Loucy (cell line): ENCODE measurements around the gene ANKDD1B.

Experiments used
- H2AFZ ChIP-seq: fragments of 200-600 bp; sonication (generic); 2 replicates; pipeline ENCODE4 v1.6.0; 2016; ENCODE audit warnings: antibody characterized with exemption, mild to moderate bottlenecking, low read length, moderate library complexity
- H3F3A ChIP-seq: fragments of 200-600 bp; 2 replicates; pipeline ENCODE4 v1.6.0; 2016; ENCODE audit warnings: antibody characterized with exemption, low read depth, mild to moderate bottlenecking
- H3K27me3 ChIP-seq: fragments of 200-600 bp; sonication (generic); 2 replicates; pipeline ENCODE4 v1.6.1; 2014; ENCODE audit warnings: low read length, mild to moderate bottlenecking; ENCODE audit not compliant: insufficient read depth, poor library complexity, severe bottlenecking
- H3K36me3 ChIP-seq: fragments of 200-600 bp; sonication (generic); 2 replicates; pipeline ENCODE4 v1.6.1; 2016; ENCODE audit warnings: low read length; ENCODE audit not compliant: insufficient read depth
- H3K4me1 ChIP-seq: fragments of 200-600 bp; sonication (generic); 2 replicates; pipeline ENCODE4 v1.5.1; 2014; ENCODE audit warnings: low read length, mild to moderate bottlenecking; ENCODE audit not compliant: insufficient read depth, poor library complexity, severe bottlenecking
- H3K4me2 ChIP-seq: fragments of 200-600 bp; sonication (generic); 2 replicates; pipeline ENCODE4 v1.6.0; 2014; ENCODE audit warnings: antibody characterized with exemption, low read length, low read depth, mild to moderate bottlenecking; ENCODE audit not compliant: poor library complexity, severe bottlenecking
- H3K4me3 ChIP-seq: fragments of 200-600 bp; sonication (generic); 2 replicates; pipeline ENCODE4 v1.5.1; 2014; ENCODE audit warnings: low read length, mild to moderate bottlenecking, mixed read lengths; ENCODE audit not compliant: poor library complexity, severe bottlenecking
- H3K79me2 ChIP-seq: fragments of 200-600 bp; sonication (generic); 2 replicates; pipeline ENCODE4 v1.6.1; 2014; ENCODE audit warnings: low read length; ENCODE audit not compliant: insufficient read depth
- H3K9ac ChIP-seq: fragments of 200-600 bp; sonication (generic); 2 replicates; pipeline ENCODE4 v1.6.0; 2014; ENCODE audit warnings: mild to moderate bottlenecking, low read depth, low read length, moderate library complexity; ENCODE audit not compliant: poor library complexity, severe bottlenecking
- H3K9me2 ChIP-seq: fragments of 200-600 bp; sonication (generic); replicated peaks from 2 replicates; pipeline ENCODE4 v1.6.1; 2016; ENCODE audit warnings: low read depth, low read length, mixed read lengths
- H3K9me3 ChIP-seq: fragments of 200-600 bp; sonication (generic); 2 replicates; pipeline ENCODE4 v1.6.1; 2014; ENCODE audit warnings: mild to moderate bottlenecking, antibody characterized with exemption, low read length, low read depth; ENCODE audit not compliant: insufficient read depth
- H4K20me1 ChIP-seq: fragments of 200-600 bp; sonication (generic); 2 replicates; pipeline ENCODE4 v1.6.0; 2014; ENCODE audit warnings: antibody characterized with exemption, low read length, mild to moderate bottlenecking; ENCODE audit not compliant: insufficient read depth, poor library complexity, severe bottlenecking
- CTCF ChIP-seq: fragments of 200-600 bp; sonication (generic); conservative IDR thresholded peaks from 2 replicates; pipeline ENCODE4 v1.5.1; 2014; ENCODE audit warnings: mild to moderate bottlenecking, antibody characterized with exemption, low read length
- EZH2phosphoT487 ChIP-seq: fragments of 200-600 bp; IDR thresholded peaks from 2 replicates; pipeline ENCODE4 v1.6.1; 2018; ENCODE audit warnings: antibody characterized with exemption, mild to moderate bottlenecking, moderate library complexity, borderline replicate concordance

The ANKDD1B gene

DNA sequence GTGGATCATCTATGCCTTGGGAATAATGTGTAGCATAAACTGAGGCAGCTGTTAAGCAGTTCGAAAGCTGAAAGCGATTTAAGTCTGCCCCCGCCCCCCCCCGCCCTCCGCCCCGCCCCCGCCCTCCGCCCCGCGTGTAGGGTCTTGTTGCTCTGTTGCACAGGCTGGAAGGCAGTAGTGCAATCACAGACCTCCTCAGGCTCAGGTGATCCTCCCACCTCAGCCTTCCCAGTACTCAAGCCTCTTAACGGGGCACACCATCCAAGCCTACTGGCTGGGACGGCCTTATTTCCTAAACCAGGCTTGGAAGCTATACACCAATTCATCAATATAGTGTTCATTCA, 945 bp downstream of the ANKDD1B start:
- Histone ChIP-seq H3K79me2 (no peaks in the 10 kb centered on the region), H3K36me3 (no peaks in the 10 kb centered on the region), H3K4me3 (no peak overlapping the region), H3K4me2 (no peak overlapping the region), H2AFZ (no peak overlapping the region), H3K27me3 (no peaks in the 10 kb centered on the region), H3K9me2 (no peaks in the 10 kb centered on the region), H3F3A (no peaks in the 10 kb centered on the region), H4K20me1 (no peaks in the 10 kb centered on the region), H3K4me1 (no peaks in the 10 kb centered on the region), H3K9ac (no peak overlapping the region), H3K9me3 (no peaks in the 10 kb centered on the region)
- TF ChIP-seq EZH2phosphoT487: no peak
- TF ChIP-seq CTCF: no peak

DNA sequence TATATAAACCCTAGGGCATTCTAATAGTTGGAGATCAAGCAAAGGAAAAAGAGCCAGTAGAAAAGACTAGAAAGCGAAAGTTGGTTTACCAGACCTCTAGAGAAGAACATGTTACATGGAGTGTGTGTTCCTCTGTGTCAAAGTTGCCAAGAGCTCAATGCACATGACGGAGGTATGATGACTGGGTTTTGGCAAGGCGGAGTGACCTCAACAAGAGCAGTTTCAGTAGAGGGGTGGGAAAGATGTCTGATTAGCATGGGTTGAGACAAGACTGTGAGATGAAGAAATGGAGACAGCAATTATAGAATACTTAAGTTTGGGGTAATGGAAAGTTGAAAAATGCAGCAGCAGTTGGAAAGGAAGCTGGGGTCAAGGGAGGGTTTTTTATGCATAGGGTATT, 1.6 kb downstream of the ANKDD1B start:
- Histone ChIP-seq H3K36me3 (no peaks in the 10 kb centered on the region), H3K4me3 (no peak overlapping the region), H3K9me2 (no peaks in the 10 kb centered on the region), H3K9me3 (no peaks in the 10 kb centered on the region), H2AFZ (no peak overlapping the region), H3F3A (no peaks in the 10 kb centered on the region), H3K9ac (no peak overlapping the region), H3K4me1 (no peaks in the 10 kb centered on the region), H3K27me3 (no peaks in the 10 kb centered on the region), H3K4me2 (no peak overlapping the region), H4K20me1 (no peaks in the 10 kb centered on the region), H3K79me2 (no peaks in the 10 kb centered on the region)
- TF ChIP-seq EZH2phosphoT487 (no peak), CTCF (no peak)

DNA sequence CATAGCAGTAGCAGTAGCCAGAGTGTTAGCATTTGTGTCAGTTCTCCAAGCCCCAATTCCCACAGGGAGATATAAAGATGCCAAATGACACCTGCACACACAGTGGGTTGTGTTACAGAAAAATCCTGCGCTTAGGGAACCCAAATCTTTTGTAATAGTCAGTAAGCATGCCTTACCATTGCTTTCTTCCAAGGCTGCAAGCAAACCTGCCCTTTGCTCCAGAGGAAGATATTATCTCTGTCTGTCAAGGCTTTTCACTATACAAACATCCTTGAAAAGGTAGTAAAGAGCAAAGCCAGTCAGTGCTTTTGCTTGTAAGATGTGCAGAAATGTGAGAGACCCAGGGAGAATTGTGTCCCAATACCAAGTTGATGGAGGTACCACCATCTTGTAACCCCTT, 2.9 kb downstream of the ANKDD1B start:
- Histone ChIP-seq H3K36me3 (no peaks in the 10 kb centered on the region), H3K4me2 (no peak overlapping the region), H2AFZ (no peak overlapping the region), H3K27me3 (no peaks in the 10 kb centered on the region), H3F3A (no peaks in the 10 kb centered on the region), H4K20me1 (no peaks in the 10 kb centered on the region), H3K4me1 (no peaks in the 10 kb centered on the region), H3K4me3 (no peak overlapping the region), H3K9me3 (no peaks in the 10 kb centered on the region), H3K9me2 (no peaks in the 10 kb centered on the region), H3K79me2 (no peaks in the 10 kb centered on the region), H3K9ac (no peak overlapping the region)
- TF ChIP-seq EZH2phosphoT487 (no peak), CTCF (no peak)
